Measurements from ENCODE around the gene MYO1G.

The MYO1G gene

DNA sequence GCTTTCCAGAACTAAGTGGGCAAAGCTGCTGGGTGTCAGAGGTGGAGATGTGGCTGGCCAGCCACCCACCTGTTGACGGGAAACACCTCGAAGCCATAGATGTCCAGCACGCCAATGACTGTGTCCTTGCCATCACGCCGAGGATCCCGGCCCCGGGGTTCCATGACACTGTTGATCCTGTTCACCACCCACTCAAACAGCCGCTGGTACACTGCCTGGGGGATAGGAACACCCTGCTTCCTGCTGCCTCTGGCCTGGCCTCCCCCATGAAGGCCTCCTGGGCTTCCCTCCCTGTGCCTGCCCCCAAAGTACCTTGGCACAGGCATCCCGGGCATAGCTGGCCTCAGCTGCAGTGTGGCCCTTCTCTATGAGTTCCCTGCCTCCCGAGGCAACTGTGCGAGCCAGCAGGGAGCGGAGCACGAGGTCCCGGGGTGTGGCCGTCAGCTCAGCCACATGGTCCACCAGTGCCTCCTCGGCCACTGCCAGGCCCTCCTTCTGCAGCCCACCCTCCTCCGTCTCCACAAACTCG lies 8.2 kb downstream of the MYO1G start:
- no peak overlapping the region for H3K27ac Mint-ChIP-seq
- H3K4me3 Mint-ChIP-seq: no peak overlapping the region
- DNase-seq (ENCODE audit: low spot score in 2 of 2): no peak
- ATAC-seq (ENCODE audit: low read depth): no peak
- no peaks in the 10 kb centered on the region for H3K9me3 Mint-ChIP-seq
- peaks cover 21% of the 10 kb centered on the region for H3K36me3 Mint-ChIP-seq
- peaks cover 18% of the 10 kb centered on the region for H3K4me1 Mint-ChIP-seq
- H3K27me3 Mint-ChIP-seq: no peaks in the 10 kb centered on the region

DNA sequence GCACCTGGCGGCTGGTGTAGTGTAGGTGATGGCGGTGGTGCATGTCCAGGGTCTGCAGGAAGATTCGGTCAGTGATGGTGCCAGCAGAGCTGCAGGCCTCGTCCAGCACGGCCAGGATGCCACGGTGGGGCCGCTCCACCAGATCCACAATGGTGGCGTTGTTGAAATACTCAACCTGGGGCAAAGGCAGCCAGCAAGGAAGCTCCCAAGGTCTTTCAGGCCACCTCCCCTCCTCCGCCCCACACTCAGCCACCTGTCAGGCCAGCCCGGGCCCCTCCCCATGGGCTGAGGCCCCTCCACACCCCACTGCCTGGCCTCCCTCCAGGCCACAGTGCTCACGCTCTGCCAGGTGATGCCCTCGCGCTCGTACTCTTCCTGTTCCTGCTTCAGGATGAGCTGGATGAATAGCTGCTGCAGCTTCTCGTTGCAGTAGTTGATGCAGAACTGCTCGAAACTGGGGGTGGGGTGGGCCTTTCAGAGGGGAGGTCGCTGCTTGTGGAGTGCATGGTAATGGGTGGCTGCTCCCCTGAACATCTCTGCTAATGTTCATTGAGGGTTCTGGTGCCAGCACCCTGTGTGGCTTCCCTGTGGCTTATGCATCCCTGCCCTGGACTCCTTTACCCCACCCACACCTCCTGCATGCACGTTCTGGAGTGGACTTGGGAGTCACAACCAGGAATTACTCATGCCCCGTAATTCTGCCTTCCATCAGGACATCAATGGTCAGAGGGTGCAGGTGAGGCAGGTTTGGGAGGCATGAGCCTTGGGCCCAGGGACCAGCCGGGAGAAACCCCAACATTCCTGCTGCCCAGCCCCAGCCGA lies 8.9 kb downstream of the MYO1G start:
- no peak overlapping the region for H3K27ac Mint-ChIP-seq
- H3K36me3 Mint-ChIP-seq: peaks cover 21% of the 10 kb centered on the region
- H3K4me3 Mint-ChIP-seq: no peak overlapping the region
- ATAC-seq (ENCODE audit: low read depth) (no peak), DNase-seq (ENCODE audit: low spot score in 2 of 2) (no peak)
- no peaks in the 10 kb centered on the region for H3K27me3 Mint-ChIP-seq
- no peaks in the 10 kb centered on the region for H3K9me3 Mint-ChIP-seq
- H3K4me1 Mint-ChIP-seq: peaks cover 17% of the 10 kb centered on the region

DNA sequence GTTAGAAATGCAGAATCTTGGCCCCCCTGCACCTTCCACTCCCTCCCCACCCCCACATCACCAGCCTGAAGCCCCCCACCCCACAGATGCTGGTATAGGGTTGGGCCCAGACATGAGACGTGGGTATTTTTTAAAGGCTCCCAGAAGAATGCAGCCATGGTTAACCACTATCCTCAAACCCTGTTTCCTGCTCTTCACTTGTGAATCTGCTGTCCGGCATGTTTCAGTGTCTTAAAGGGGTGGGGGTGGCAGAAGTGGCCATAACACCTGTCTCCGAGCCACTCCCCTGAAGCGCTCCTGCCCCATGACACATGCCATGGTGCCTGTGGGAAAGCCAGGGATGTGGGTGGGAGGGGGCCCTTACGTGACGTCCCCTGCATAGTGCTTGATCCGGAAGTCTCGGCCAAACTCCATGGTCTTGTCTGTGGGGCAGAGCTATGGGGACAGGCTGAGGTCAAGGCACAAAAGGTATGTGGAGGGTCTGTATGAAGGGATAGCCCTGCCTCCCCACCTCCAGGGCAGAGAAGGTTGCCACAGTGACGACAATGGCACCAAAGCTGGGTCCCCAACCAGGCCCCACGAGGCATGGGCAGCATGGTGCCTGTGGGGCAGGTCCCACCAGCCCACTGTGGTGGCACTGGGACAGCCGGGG lies 9.6 kb downstream of the MYO1G start:
- ATAC-seq (ENCODE audit: low read depth): no peak
- Mint-ChIP-seq H3K4me1 (peaks cover 13% of the 10 kb centered on the region), H3K9me3 (no peaks in the 10 kb centered on the region), H3K27me3 (no peaks in the 10 kb centered on the region), H3K4me3 (no peak overlapping the region), H3K27ac (no peak overlapping the region), H3K36me3 (peaks cover 17% of the 10 kb centered on the region)
- no peak for DNase-seq (ENCODE audit: low spot score in 2 of 2)

DNA sequence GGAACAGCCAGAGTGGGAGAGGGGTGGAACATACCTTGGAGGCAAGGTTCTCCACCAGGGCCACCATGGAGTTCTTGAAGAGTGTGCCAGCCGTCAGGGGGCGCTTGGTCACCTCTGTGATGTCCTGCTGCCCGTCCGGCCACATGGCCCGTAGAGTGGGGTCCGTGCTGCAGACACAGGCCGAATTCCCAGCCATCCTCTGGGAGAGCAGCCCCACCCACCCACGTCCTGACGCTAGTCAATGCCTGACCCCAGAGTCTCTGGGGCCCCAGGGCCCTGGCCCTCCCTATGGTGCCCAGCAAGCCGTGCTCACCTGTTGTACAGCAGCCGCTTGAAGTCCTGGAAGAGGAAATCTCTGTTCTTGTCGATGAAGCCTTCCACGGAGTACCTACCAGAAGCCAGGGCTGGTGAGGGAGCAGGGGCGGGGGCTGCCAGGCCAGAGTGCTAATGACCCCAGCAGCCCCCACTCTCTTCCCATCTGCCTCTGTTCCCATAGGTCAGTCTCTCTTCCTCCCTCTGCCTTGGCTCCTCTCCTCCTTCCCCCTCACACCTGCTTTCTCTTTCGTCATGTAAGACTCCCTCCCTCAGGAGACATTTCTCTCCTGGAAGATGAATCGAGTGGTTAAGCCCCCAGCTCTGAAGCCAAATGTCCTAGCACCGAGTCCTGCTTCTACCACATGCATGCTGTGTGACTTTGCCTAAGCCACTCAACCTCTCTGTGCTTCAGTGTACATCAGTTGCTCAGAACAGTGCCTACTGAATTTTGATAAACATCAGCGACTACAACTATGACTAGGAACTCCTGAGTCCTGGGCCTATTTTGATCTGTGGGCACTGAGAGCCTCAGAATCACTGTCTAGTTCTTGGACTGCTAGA lies 11.0 kb downstream of the MYO1G start:
- ATAC-seq (ENCODE audit: low read depth) (no peak), DNase-seq (ENCODE audit: low spot score in 2 of 2) (no peak)
- Mint-ChIP-seq H3K36me3 (peaks cover 17% of the 10 kb centered on the region), H3K9me3 (no peaks in the 10 kb centered on the region), H3K4me3 (no peak overlapping the region), H3K4me1 (peaks cover 13% of the 10 kb centered on the region), H3K27me3 (no peaks in the 10 kb centered on the region), H3K27ac (peak overlapping the region; percentile 83)

DNA sequence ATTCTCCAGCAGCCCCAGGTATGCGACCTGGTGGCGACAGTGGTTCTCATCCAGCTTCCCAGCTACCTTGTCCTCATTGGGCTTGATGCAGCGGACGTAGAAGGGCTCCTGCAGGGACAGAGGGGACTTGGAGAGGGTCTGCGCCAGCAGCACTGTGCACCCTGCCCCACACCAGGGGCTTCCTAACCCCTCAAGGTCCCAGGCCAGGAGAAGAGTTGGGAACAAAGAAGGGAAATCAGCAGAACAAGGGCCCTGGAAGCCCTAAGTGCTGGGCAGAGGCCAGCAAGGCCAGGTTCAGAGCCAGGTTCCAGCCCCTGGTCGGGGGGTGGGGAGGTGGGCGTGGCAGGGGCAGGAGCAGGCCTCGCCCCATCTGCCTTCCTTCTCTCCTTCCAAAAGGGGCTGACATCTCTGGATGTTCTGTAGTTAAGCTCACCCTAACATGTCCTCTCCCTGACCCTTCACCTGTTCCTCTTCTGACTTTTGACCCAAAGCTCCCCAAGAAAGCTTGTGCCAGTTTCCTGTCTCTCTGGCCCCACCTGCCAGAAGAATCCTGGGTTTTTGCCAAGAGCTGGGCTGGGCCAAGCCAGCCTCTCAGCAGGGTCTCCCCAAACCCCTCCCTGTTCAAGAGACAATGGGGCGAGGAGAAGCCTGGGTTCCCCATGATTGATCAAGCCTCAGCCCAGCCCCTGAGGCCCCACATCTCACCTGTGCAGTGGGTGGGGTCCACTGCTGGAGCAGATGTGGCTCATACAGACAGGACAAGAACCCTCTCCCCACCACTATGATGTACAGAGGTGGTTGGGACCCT lies 11.9 kb downstream of the MYO1G start:
- ATAC-seq (ENCODE audit: low read depth): no peak
- Mint-ChIP-seq H3K36me3 (peaks cover 13% of the 10 kb centered on the region), H3K27ac (peak overlapping the region; percentile 65), H3K4me1 (peaks cover 10% of the 10 kb centered on the region), H3K27me3 (no peaks in the 10 kb centered on the region), H3K4me3 (no peak overlapping the region), H3K9me3 (no peaks in the 10 kb centered on the region)
- no peak for DNase-seq (ENCODE audit: low spot score in 2 of 2)

DNA sequence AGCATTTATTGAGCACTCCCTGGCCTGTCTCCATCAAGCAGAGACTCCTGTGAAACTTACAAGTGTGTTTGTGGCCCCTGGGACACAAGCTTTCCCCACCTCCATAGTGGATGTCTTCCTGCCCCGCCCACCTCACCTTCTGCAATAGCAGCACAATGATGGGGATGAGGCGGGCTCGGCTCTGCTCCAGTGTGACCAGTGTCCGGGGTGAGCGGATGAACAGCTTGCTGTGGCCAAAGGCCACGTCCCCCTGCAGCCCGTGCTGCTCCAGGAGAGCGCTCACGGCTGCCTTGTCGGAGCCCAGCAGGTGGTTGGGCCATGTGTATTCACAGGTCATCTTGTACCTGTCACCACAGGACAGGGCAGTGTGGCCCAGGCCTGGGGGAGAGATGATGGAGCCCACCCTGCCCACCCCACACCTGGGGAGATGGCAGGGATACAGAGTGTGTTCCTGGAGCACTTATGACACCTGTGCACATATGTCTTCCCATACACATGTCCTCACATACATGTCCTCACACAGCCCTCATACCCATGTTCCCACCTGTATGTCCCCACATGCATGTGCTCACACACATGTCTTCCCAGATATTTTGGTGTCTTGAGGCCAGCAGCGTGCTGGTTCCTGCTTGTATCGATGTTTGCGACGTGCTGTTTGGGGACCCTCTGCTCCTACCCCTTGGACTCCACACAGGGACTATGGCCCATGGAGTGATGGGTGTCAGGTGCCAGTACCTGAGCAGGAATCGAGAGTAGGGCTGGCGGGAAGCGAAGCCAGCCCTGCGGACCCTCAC lies 12.7 kb downstream of the MYO1G start:
- H3K4me3 Mint-ChIP-seq: no peak overlapping the region
- H3K27ac Mint-ChIP-seq: peak overlapping the region; percentile 65
- H3K9me3 Mint-ChIP-seq: no peaks in the 10 kb centered on the region
- H3K4me1 Mint-ChIP-seq: peaks cover 7% of the 10 kb centered on the region
- ATAC-seq (ENCODE audit: low read depth) (no peak), DNase-seq (ENCODE audit: low spot score in 2 of 2) (no peak)
- peaks cover 11% of the 10 kb centered on the region for H3K36me3 Mint-ChIP-seq
- H3K27me3 Mint-ChIP-seq: no peaks in the 10 kb centered on the region

DNA sequence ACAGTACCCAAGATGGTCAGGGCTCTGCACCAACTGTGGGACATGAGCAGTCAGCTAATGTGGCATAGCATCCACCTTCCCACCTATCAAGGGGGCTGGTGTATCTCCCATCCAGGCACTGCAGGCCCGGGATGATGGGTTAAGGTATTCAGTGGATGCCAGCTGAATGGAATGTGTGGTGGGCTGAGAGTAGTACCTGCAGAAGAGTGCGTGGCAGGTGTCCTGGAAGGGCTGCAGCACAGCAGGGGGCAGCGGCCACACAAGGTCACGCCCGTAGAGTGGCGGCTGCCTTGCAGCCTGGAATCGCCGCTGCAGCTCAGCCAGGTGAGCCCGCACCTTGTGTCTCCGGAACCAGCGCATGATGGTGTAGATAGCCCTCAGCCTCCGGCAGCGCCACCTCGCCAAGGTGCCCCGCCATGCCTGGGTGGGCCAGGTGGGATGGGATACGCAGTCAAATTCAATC lies 13.3 kb downstream of the MYO1G start:
- ATAC-seq (ENCODE audit: low read depth): no peak
- H3K27me3 Mint-ChIP-seq: no peaks in the 10 kb centered on the region
- H3K9me3 Mint-ChIP-seq: no peaks in the 10 kb centered on the region
- no peak for DNase-seq (ENCODE audit: low spot score in 2 of 2)
- H3K4me1 Mint-ChIP-seq: peaks cover 9% of the 10 kb centered on the region
- H3K27ac Mint-ChIP-seq: peak overlapping the region; percentile 70
- H3K4me3 Mint-ChIP-seq: no peak overlapping the region
- H3K36me3 Mint-ChIP-seq: peaks cover 13% of the 10 kb centered on the region

DNA sequence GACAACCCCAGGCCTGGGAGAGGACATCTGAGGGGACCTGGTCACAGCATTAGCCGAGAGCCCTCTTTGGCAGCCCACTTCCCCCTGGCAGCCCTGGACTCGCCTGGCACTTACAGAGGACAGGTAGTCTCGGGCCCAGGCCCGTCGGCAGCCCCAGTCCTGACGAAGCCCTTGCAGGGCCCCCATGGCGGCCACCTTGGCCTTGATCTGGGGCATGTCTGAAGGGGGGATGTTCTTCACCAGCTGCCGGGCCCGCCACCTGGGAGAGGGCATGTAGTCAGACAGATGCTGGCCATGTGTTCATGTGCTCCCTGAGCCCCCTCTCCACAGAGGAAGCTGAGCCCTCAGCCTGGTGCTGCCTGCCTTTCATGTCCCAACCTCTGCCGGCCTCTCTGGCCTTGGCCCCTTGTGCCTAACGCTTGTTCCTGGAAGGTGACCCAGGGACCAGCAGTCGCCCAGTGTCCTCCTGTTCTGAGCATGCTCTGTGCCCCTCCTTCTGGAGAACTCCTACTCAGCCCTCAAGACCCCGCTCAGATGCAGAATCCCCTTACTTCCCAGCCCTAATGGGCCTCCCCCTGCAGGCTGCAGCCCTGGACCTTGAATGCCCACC lies 13.9 kb downstream of the MYO1G start:
- Mint-ChIP-seq H3K27ac (peak overlapping the region; percentile 70), H3K4me1 (peaks cover 12% of the 10 kb centered on the region), H3K36me3 (peaks cover 13% of the 10 kb centered on the region), H3K27me3 (no peaks in the 10 kb centered on the region), H3K9me3 (no peaks in the 10 kb centered on the region), H3K4me3 (no peak overlapping the region)
- DNase-seq (ENCODE audit: low spot score in 2 of 2): no peak
- no peak for ATAC-seq (ENCODE audit: low read depth)

DNA sequence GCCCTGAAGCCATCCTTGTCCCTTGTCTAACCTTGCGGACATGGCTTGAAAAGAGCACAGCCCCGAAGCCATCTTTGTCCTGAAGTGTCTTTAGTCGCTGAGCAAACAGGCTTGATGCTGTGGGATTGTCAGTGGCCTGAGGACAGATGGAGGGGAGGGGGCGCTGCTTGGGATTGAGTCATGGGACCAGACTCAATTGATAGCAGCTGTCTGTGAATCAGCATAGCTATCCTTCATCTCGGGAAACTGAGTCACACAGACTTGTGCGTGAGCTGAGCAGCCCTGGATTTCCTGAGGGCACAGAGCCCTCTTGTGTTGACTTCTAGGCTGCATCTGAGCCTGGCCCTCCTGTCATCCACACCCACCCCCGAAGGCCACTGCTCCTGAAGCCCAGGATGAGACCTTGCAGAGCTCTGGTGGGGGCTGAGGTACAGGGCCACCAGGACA lies 14.4 kb downstream of the MYO1G start:
- Mint-ChIP-seq H3K27me3 (no peaks in the 10 kb centered on the region), H3K36me3 (peaks cover 13% of the 10 kb centered on the region), H3K27ac (no peak overlapping the region), H3K9me3 (no peaks in the 10 kb centered on the region), H3K4me3 (no peak overlapping the region), H3K4me1 (peaks cover 17% of the 10 kb centered on the region)
- no peak for ATAC-seq (ENCODE audit: low read depth)
- DNase-seq (ENCODE audit: low spot score in 2 of 2): no peak

DNA sequence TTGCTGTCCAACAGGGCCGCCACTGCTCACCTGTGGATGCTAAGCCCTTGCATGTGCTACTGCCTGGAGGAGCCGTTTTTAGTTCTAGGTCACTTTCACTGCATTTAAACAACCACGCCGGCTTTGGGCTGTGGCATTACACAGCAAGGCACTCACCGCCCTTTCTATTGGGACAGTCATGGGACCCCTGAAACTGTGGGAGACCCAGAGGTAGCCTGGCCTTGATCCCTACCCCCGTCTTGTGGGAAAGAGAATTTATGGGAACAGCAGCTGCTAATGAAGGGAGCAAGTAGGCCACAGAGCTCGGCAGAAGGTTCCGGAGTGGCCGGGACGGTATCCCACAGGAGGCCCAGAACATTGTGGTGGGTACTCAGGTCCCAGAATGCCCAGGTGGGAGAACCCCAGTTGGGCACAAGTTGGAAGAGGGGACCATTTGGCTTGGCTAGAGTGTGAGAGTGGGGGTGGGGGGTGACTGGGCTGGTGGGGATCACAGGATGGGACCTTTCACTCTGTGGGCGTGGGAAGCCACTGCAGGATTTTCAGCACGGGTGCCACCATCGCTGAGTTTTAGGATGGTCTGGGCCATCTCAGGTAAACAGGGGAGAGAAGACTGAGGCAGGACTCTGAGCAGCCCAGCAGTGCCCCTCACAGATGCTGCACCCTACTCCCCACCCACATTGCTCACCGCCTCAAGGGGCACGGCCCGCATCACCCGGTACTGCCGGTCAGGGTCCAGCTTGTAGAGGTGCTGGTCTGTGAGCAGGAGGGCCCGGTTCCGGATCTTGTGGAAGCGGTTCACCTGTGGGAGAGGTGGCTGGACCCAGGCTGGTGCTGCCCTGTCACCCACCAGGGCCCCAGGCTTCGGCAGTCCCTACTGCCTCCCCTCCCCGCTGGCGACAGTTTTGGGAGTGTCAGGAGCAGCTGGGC lies 15.2 kb downstream of the MYO1G start:
- H3K27ac Mint-ChIP-seq: peak overlapping the region; percentile 67
- DNase-seq (ENCODE audit: low spot score in 2 of 2): no peak
- peaks cover 12% of the 10 kb centered on the region for H3K36me3 Mint-ChIP-seq
- H3K27me3 Mint-ChIP-seq: no peaks in the 10 kb centered on the region
- peaks cover 23% of the 10 kb centered on the region for H3K4me1 Mint-ChIP-seq
- H3K9me3 Mint-ChIP-seq: no peaks in the 10 kb centered on the region
- no peak overlapping the region for H3K4me3 Mint-ChIP-seq
- no peak for ATAC-seq (ENCODE audit: low read depth)

DNA sequence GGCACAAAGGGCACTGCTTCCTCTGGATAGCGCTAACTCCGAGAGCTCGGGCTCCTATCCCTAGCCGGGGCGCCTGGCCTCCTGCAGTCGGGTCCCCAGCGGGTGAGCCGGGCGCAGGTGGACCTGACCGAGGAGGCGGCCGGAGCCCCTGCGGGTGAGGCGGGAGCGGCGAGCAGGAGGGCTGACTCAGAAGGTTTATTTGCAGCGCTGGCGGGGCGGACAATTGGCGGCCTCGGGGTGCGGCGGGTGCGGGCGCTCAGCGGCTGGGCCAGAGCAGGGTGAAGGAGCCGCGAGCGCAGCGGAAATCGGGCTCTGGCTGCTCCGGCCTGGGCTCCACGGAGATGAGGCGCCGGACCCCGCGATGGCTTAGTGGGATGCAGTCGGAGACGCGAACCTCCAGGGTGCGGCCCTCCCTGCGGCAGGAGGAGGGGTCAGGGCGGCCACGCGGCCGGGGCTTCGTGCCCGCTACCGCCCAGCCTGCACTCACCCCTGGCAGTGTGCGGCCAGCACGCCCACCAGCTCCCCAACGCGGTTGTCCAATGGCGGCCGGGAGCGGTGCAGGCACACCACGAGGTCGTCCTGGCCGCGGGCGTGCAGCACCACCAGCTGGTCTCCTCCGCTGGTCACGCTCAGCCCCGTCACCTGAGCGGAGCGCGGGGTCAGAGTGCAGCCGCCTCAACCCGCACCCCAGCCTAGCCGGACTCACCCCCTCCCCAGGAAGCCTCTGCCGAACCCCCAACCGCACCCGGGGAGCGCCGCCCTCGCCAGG lies 16.1 kb downstream of the MYO1G start:
- DNase-seq (ENCODE audit: low spot score in 2 of 2) (no peak), ATAC-seq (ENCODE audit: low read depth) (no peak)
- peaks cover 20% of the 10 kb centered on the region for H3K4me1 Mint-ChIP-seq
- no peaks in the 10 kb centered on the region for H3K9me3 Mint-ChIP-seq
- H3K27ac Mint-ChIP-seq: peak overlapping the region; percentile 67
- H3K36me3 Mint-ChIP-seq: peaks cover 8% of the 10 kb centered on the region
- H3K4me3 Mint-ChIP-seq: no peak overlapping the region
- no peaks in the 10 kb centered on the region for H3K27me3 Mint-ChIP-seq
